Spinal cord (tissue), 10 donors: Measurements from ENCODE around the gene DAGLA. TPM values are rescaled to one million over a fixed set of nuclear protein-coding genes. Genes with fewer than 3 reads are reported as not detected.
A peak's percentile ranks its signal among the peaks of the same experiment; 100 is the strongest.

Experiments
- DNase-seq, 6 donors: peaks; one replicate each; pipeline versions ENCODE4 v3.0.0 to v3.0.0-alpha.2; 2013 to 2015; ENCODE audit warnings: low spot score in 6 of 6, low read depth in 4 of 6
- H3K27ac ChIP-seq: one replicate; pipeline ENCODE4 v1.5.1; 2013; ENCODE audit warnings: low read depth, low read length, control low read depth
- H3K27me3 ChIP-seq: one replicate; pipeline ENCODE4 v1.6.1; 2013; ENCODE audit warnings: low read length; ENCODE audit not compliant: control insufficient read depth, insufficient read depth
- H3K36me3 ChIP-seq: one replicate; pipeline ENCODE4 v1.6.1; 2013; ENCODE audit warnings: low read length; ENCODE audit not compliant: control insufficient read depth, insufficient read depth
- H3K4me1 ChIP-seq: one replicate; pipeline ENCODE4 v1.6.1; 2013; ENCODE audit warnings: low read length; ENCODE audit not compliant: control insufficient read depth, insufficient read depth
- H3K4me3 ChIP-seq: one replicate; pipeline ENCODE4 v1.5.1; 2013; ENCODE audit warnings: low read depth, low read length, control low read depth
- H3K9me3 ChIP-seq: one replicate; pipeline ENCODE4 v1.6.1; 2013; ENCODE audit warnings: low read length; ENCODE audit not compliant: control insufficient read depth, insufficient read depth
- WGBS: methylation state at CpG from one replicate; pipeline ENCODE4 v1.1.5; 2013; ENCODE audit warnings: missing lambda C conversion rate; ENCODE audit not compliant: insufficient coverage; 5-methylcytosine and 5-hydroxymethylcytosine counted together
- polyA plus RNA-seq, 2 donors: library from polyadenylated mRNA; unstranded; fragments of 120-200 nt; gene quantifications; one replicate each; pipeline ENCODE4 v1.2.1, GENCODE V29; 2013; ENCODE audit not compliant: insufficient read length in 2 of 2
- total RNA-seq, 2 donors: library from RNA; depleted of rRNA in 1 of 2; stranded (reverse); fragments of 120-200 nt in 1 of 2; fragments of >200 nt in 1 of 2; gene quantifications; one replicate each; pipeline versions ENCODE4 v1.2.3 to v1.2.4, GENCODE V29; 2013 to 2014
- donor health status: healthy.

The DAGLA gene
- total and polyA plus RNA-seq, 4 donors = 3.9 to 21.7 (median 14.8) TPM

DNA sequence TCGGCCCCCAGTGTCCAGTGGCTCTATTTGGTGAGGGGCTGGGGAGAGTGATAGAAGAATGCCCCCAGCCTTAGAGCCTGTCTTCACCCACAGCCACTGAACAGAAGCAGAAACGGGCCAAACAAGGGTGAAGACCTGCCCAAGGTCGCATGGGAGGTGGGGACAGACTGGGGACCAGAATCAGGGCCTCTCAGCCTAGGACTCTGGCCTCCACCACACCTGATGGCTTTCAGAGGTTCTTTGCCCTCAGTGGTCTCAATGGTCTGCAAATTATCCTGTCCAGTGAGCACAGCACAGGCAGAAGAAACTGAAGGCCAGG lies 67.7 kb downstream of the DAGLA start:
- Histone ChIP-seq H3K27ac (no peak overlapping the region), H3K4me1 (peaks cover 48% of the 10 kb centered on the region), H3K36me3 (peaks cover 35% of the 10 kb centered on the region), H3K4me3 (no peak overlapping the region), H3K27me3 (peaks cover 15% of the 10 kb centered on the region), H3K9me3 (no peaks in the 10 kb centered on the region)
- WGBS = 56% methylated on average over 2 of the region's 3 CpGs
- DNase-seq = no peak

DNA sequence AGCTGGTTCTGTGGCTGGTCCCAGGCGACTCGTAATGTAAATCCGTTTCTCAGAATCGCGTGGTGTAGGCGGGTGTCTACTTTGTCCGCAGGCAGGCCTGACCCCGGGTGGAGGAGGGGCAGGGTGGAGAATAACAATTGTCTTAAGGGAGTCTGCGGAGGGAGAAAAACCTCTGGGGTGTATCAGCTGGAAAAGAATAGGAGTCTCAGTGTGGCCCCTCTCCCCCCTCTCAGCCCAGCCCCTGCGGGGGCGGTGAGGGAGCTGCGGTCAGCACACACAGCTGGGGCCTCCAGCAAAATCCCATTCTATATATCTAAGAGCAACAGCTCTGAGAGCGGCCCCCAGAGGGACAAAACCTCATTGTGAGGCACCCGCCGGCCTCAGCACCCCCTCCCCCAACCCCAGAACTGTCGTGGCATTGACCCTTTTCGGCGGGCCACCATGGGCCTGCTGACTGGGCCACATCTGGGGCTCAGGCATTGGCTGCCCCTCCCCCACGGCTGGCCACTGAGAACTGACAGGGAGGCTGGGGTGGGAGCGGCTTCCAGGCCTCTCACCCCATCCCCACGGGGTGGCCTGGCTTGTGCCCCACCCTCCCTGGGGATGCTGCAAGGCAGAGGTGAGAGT lies 69.5 kb downstream of the DAGLA start:
- peaks cover 18% of the 10 kb centered on the region for H3K36me3 ChIP-seq
- DNase-seq = peak in 1 of 6 donors; percentile 72
- H3K4me1 ChIP-seq = peaks cover 62% of the 10 kb centered on the region
- peaks cover 22% of the 10 kb centered on the region for H3K27me3 ChIP-seq
- H3K9me3 ChIP-seq = no peaks in the 10 kb centered on the region
- WGBS = 13% methylated on average over 13 of the region's 21 CpGs
- H3K4me3 ChIP-seq = no peak overlapping the region
- peak overlapping the region; percentile 50 for H3K27ac ChIP-seq

DNA sequence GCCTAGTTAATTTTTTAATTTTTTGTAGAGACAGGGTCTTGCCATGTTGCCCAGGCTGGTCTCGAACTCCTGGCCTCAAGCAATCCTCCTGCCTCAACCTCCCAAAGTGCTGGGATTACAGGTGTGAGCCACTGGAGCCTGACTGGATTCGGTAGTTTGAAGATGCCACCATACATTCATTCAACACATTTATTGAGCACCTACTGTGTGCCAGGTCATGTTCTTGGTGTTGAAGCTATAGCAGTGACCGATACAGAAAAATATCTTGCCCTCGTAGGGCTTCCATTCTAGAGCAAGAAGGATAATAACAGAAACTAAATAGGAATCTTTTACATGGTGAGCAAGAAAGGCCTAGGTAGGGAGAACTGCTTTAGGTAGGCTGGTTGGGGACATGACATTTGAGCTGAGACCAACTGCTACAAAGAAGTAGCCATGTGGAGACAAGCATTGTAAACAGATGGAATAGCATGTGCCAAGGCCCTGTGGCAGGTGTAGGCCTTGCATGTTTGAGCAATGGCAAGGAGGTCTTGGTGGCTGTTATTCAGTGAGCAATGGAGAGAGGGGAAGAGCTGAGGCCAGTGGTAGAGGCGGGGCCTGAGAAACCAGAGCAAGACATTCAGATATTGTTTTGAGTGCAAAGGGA lies 70.6 kb downstream of the DAGLA start:
- Histone ChIP-seq H3K9me3 (no peaks in the 10 kb centered on the region), H3K27me3 (peaks cover 22% of the 10 kb centered on the region), H3K36me3 (peaks cover 14% of the 10 kb centered on the region), H3K4me1 (peaks cover 60% of the 10 kb centered on the region), H3K27ac (no peak overlapping the region), H3K4me3 (no peak overlapping the region)
- 100% methylated on average over 4 of the region's 5 CpGs for WGBS
- DNase-seq = no peak

DNA sequence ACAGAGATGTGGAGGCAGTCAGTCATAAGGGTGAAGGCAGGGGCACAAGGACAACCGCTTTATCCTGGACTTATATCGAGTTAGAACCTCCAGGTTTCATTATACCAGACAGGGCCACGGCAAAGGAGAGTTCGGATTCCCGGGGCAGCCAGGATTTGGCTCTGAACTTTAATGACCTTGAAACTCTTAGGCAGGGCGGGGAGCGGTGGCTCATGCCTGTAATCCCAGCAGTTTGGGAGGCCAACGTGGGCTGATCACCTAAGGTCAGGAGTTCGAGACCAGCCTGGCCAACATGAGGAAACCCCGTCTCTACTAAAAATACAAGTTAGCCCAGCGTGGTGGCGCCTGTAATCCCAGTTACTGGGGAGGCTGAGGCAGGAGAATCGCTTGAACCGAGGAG lies 71.2 kb downstream of the DAGLA start:
- Histone ChIP-seq H3K27ac (no peak overlapping the region), H3K4me1 (peaks cover 57% of the 10 kb centered on the region), H3K9me3 (no peaks in the 10 kb centered on the region), H3K27me3 (peaks cover 22% of the 10 kb centered on the region), H3K4me3 (no peak overlapping the region), H3K36me3 (peaks cover 9% of the 10 kb centered on the region)
- DNase-seq = no peak
- WGBS = 85% methylated on average over 12 of the region's 14 CpGs

DNA sequence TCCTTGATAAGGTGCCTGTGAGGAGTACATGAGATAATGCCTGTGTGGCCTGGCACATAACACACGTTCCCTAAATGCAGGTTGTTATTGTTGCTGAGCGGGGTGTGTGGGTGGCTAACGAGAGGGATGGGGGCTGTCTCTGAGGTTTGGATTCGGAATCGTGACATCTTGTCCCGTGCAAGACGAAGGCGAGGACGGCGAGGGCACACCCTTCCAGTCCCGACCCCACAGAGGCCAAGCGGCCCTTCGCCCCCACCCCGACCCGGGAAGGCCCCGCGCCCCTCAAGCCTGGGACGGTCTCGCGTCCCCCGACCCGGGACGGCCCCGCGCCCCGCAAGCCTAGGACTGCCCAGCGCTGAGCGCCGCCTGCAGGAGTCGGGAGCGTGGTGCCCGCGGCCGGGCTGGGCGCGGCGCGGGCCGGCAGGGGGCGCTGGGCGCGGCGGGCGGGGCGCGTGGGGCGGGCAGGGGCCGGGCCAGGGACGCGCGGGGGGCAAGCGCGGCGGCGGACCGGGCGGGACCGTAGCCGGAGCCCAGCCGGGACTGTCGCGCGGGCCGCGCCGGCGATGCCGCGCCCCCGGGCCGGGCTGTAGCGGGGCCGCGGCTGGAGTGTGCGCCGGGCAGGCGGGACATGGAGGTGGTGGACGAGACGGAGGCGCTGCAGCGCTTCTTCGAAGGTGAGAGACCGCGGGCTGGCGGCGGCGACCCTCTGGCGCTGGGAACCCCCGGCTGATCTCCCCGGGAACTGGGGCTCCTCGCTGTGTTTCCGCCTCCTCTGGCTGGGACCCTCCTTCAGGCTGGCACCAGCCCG lies 72.1 kb downstream of the DAGLA start, which contains the start of gene MYRF:
Gene MYRF, plus strand, starts transcription at position 520 of the 808 bp plus-strand sequence. Its CDS starts 109 bp downstream, at position 629.
- H3K27me3 ChIP-seq = peaks cover 22% of the 10 kb centered on the region
- H3K4me3 ChIP-seq = peak within 1 kb of the TSS; percentile 40
- peak in 2 of 6 donors; percentile 29 to 62 for DNase-seq
- WGBS = 3% methylated on average over 93 of the region's 93 CpGs
- peaks cover 6% of the 10 kb centered on the region for H3K36me3 ChIP-seq
- peaks cover 65% of the 10 kb centered on the region for H3K4me1 ChIP-seq
- no peak within 1 kb of the TSS for H3K27ac ChIP-seq
- no peaks in the 10 kb centered on the region for H3K9me3 ChIP-seq

DNA sequence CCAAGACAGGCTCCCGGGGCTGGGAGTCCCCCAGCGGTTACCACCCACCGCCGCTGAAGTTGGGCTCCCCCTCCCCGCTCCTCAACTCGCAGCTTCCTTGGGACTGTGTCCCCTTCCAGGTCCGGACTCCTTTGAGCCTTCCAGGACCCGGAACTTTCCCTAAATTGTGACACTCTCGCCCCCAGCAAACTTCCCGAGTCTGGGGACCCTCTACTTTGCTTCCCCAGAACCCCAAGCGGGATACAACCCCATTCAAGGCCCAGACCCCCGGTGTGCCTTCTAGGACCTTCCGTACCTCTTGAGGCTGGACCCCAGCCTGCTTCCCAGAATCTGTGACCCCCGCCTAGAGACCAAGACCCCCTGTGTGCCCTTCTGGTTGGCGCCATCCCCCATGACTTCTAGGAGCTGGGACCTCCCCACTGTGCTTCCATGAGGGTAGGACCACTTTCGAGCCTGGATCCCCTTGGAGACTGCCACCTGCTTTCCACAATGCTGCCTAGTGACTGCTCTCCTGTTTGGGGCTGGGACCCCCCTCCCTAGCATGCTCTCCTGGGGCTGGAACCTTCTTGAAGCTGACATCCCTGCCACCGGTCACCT lies 72.8 kb downstream of the DAGLA start:
- WGBS = 34% methylated on average over 16 of the region's 17 CpGs
- Histone ChIP-seq H3K36me3 (peaks cover 6% of the 10 kb centered on the region), H3K9me3 (no peaks in the 10 kb centered on the region), H3K27ac (no peak overlapping the region), H3K4me3 (peak overlapping the region; percentile 40), H3K27me3 (peaks cover 22% of the 10 kb centered on the region), H3K4me1 (peaks cover 58% of the 10 kb centered on the region)
- DNase-seq = no peak

DNA sequence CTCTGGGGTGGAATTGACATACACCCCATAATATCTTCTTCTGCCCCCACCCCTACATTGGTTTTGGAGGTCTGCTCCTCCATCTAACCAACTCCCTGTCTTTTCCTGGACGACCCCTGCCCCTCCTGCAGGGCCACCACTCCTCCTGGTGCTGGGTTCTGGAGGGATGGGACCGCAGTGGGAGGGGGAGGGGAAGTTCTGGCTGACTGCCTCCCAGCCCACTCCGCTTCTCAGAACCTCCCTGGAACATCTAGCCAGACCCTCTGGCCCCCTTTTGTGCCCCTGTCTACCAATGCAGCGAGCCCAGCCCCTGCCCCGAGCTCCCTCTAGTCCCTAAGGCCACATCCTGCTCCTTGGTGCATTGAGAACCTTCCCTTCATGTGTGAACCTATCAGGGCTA lies 73.5 kb downstream of the DAGLA start:
- 98% methylated on average over 3 of the region's 5 CpGs for WGBS
- no peaks in the 10 kb centered on the region for H3K9me3 ChIP-seq
- no peak overlapping the region for H3K27ac ChIP-seq
- H3K36me3 ChIP-seq = peaks cover 6% of the 10 kb centered on the region
- peaks cover 22% of the 10 kb centered on the region for H3K27me3 ChIP-seq
- DNase-seq = no peak
- H3K4me3 ChIP-seq = peak overlapping the region; percentile 16
- peaks cover 51% of the 10 kb centered on the region for H3K4me1 ChIP-seq

DNA sequence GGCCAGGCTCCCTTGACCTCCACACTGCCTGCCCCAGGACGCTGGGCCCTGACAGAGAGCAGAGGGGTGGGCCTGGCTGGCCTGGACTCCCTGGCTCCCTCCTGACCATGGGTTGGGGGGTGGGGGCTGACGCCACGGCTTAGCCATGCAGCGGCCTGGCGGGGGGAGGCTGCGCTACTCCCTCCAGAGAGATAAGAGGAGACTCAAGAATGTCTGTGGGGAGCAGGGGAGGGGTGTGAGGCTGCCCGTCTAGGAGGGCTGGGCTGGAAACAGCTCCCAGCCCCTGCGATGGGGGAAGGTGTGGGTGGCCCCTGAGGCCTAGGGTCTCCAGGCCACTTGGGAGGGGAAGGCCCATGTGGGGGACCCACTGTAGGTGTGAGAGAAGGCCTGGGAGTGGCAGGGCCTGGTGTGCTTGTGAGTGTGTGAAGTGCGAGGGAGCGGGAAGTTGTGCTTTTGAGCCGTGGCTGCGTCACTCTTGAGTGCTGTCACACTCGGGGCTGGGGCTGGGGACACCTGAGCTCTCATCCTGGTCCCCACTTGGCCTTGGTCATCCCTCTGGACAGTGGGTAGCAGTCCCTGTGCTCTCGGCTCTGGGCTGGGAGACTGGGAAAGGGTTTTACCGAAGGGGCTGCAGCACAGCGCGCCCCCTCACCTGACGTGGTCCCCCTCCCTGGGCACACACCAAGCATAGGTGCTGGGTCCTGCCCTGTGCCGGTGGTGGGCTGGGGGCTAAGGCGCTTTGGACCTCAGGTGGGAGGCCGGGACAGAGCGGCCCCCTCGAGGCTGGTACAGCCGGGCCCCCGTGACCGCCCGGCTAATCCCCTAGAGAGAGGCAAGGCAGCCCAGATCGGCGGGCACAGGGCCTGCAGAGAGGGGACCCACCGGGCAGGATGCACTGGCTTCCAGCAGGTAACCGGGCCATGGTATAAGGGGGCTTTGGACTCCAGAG lies 74.6 kb downstream of the DAGLA start:
- Histone ChIP-seq H3K27ac (no peak overlapping the region), H3K36me3 (peaks cover 6% of the 10 kb centered on the region), H3K4me3 (no peak overlapping the region), H3K4me1 (peaks cover 41% of the 10 kb centered on the region), H3K9me3 (no peaks in the 10 kb centered on the region), H3K27me3 (peaks cover 22% of the 10 kb centered on the region)
- 81% methylated on average over 30 of the region's 31 CpGs for WGBS
- no peak for DNase-seq

DNA sequence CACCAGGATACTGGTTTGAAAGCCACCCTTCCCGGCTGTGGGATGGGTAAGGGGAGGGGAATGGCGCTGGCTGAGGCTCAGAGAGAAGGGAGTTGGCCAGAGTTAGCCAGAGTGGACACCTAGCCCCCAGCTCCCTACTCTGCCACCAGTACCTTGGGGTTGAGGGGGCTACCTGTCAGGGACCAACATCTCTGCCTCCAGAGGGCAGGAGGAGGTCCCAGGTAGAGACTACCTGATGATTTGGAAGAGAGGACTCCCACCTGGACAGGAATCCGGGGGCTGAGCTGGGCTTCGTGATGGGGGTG lies 75.9 kb downstream of the DAGLA start:
- DNase-seq = no peak
- 74% methylated on average over 2 of the region's 4 CpGs for WGBS
- H3K4me1 ChIP-seq = peaks cover 46% of the 10 kb centered on the region

More for the DNA sequence above, 75.9 kb downstream of the DAGLA start:
- Histone ChIP-seq H3K27me3 (peaks cover 22% of the 10 kb centered on the region), H3K36me3 (peaks cover 6% of the 10 kb centered on the region), H3K27ac (no peak overlapping the region), H3K9me3 (no peaks in the 10 kb centered on the region), H3K4me3 (no peak overlapping the region)
